ENCODE results near the gene ATP11C. TPM values are rescaled to one million over a fixed set of nuclear protein-coding genes. Genes with fewer than 3 reads are reported as not detected.
"Not testable (repeated sequence)": the region's sequence is repeated elsewhere in the genome, so short reads cannot be mapped to it uniquely, and the experiment has no call there.

Gene ATP11C
- total RNA-seq, 4 donors from 2014 or later = 23.5 to 41.8 (median 32.5) TPM

DNA sequence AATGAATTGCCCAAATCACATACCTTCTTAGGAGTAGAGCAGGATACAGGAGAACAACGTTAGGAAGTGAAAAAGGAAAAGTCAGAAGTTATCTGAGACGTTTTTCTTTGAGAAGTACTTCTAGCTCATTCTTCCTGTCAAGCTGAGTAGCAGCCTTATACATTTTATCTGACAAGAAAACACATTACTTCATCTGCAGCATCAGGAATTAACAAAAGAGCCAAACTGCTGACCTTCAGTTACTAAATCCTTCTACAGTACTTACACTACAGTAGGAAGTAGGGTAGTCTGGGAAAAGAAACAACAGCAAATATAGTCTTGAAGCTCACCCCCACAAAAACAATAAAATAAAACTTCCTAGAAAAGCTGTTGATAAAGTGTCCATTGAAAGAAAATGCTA, 57.0 kb downstream of the ATP11C start:
- DNase-seq (ENCODE audit: low spot score) (no peak), ATAC-seq (ENCODE audit: low FRiP score) (no peak)
- TF ChIP-seq, protein P1, sequence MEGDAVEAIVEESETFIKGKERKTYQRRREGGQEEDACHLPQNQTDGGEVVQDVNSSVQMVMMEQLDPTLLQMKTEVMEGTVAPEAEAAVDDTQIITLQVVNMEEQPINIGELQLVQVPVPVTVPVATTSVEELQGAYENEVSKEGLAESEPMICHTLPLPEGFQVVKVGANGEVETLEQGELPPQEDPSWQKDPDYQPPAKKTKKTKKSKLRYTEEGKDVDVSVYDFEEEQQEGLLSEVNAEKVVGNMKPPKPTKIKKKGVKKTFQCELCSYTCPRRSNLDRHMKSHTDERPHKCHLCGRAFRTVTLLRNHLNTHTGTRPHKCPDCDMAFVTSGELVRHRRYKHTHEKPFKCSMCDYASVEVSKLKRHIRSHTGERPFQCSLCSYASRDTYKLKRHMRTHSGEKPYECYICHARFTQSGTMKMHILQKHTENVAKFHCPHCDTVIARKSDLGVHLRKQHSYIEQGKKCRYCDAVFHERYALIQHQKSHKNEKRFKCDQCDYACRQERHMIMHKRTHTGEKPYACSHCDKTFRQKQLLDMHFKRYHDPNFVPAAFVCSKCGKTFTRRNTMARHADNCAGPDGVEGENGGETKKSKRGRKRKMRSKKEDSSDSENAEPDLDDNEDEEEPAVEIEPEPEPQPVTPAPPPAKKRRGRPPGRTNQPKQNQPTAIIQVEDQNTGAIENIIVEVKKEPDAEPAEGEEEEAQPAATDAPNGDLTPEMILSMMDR (IDR thresholded peaks at IDR 0.05) = no peak

DNA sequence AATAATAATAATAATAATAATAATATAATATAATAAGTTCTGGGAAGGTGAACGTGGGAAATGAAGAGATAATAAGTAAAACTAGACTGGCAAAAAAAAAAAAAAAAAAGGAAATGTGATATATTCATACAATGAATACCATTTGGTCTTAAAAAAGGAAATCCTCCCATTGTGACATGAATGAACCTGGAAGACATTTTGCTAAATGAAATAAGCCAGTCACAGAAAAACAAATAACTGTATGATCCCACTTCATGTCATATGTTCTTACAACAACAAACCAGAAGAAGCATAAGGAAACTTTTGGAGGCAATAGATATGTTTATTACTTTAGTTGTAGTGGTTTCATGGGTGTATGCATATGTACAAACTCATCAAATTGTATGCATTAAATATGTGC, 63.1 kb downstream of the ATP11C start:
- DNase-seq (ENCODE audit: low spot score) (no peak), ATAC-seq (ENCODE audit: low FRiP score) (no peak)
- TF ChIP-seq, protein P1 (IDR thresholded peaks at IDR 0.05) = no peak

DNA sequence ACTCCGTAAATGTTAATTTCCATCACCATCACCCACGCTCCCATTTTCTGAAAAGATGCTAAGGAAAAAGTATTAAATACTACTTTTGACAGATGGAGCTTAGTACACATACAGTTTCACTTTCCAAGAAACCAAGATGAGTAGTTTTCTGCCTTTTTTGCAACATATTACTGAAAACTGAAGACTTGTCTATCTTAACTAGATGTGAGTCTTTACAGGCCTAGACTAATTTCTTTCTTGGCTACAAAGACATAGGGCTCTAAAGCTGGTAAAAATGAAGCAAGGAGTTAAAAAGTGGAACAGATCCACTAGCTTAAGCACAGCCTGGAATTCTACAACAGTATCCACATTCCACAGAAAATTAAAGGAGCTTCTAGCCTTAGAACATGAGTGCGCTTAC, 68.2 kb downstream of the ATP11C start:
- DNase-seq (ENCODE audit: low spot score) = no peak
- no peak for ATAC-seq (ENCODE audit: low FRiP score)
- TF ChIP-seq, protein P1 (IDR thresholded peaks at IDR 0.05) = no peak

DNA sequence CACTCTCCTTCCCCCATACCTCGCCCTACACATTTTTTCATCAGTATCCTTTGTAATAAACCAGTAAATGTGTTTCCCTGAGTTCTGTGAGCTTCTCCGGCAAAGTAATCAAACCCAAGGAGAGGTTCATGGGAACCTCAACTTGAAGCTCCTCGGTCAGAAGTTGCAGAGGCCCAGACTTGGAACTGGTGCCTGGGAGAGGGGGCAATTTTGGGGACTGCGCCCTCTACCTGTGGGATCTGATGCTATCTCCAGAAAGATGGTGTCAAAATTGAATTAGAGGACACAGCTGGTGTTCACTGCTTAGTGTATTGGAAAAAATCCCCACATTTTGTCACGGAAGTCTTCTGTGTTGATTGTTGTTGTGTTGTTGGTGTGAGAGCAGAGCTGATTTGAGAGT, 70.6 kb downstream of the ATP11C start:
- ATAC-seq (ENCODE audit: low FRiP score) = no peak
- DNase-seq (ENCODE audit: low spot score) = no peak
- TF ChIP-seq, protein P1 (IDR thresholded peaks at IDR 0.05) = no peak

DNA sequence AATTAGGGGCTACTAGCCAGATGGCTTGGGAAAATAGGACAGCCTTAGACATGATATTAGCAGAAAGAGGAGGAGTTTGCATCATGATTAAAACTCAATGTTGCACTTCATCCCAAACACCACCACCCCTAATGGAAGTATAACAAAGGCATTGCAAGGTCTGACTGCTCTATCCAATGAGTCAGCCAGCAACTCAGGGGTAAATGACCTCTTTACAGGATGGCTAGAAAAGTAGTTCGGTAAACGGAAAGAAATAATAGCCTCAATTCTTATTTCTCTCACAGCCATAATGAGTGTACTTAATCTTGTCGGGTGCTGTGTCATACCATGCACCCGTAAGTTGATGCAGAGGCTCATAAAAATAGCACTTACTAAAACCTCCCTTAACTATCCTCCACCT, 76.0 kb downstream of the ATP11C start:
- ATAC-seq (ENCODE audit: low FRiP score); DNase-seq (ENCODE audit: low spot score): not testable (repeated sequence)

DNA sequence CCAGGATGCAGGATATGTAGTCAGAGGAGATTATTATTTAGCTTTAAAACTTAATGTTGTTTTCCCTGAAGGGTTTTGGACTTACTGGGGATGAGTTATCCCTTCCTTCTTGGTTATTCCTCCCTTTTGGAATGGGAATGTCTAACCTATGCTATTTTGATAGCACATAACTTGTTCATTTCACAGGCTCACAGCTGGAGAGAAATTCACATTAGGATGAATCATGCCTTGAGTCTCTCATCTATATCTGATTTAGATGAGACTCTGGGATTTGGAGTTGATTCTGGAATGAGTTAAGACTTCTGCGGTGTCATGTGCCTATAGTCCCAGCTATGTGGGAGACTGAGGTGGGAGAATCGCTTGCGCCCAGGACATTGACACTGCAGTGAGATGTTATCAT, 81.1 kb downstream of the ATP11C start:
- TF ChIP-seq, protein P1 (IDR thresholded peaks at IDR 0.05) = no peak
- no peak for ATAC-seq (ENCODE audit: low FRiP score)
- no peak for DNase-seq (ENCODE audit: low spot score)

DNA sequence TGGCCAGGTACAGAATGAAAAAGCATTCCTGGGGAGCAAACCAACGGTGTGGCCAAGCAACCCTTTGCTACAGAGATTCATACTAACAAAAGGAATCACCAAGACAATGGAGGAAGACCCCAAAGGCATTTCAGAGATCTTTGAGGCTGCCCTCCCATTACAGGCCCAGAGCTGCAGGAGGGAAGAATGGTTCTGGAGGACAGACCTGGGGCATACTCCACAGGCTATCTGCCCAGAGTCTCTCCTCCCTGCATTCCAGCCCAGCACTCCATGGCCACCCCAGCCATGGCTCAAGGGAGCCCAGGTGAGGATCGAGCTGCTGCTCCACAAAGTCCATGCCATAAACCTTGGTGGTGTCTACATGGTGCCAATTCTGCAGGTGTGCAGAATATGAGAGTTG, 81.9 kb downstream of the ATP11C start:
- TF ChIP-seq, protein P1 (IDR thresholded peaks at IDR 0.05) = no peak
- ATAC-seq (ENCODE audit: low FRiP score) = no peak
- DNase-seq (ENCODE audit: low spot score) = no peak

DNA sequence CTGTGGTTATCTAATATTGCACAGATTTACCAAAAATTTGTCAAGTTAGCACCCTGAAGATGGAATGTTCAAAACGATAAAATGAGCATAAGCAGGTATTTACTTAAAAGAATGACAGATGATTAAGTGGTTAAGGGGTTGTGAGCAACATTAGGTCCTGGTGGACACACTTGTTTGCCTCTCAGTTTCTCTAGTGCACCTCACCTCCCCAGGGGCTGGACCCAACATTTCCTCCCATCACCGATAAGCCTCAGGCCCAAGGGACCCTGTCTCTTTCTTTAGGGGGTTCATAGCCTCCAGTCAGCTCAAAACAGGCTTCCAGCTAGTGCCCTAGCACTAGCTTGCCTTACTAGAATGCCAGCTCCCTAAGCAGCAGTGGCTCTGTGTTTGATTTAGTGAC, 88.0 kb downstream of the ATP11C start:
- TF ChIP-seq, protein P1 (IDR thresholded peaks at IDR 0.05) = no peak
- ATAC-seq (ENCODE audit: low FRiP score) (no peak), DNase-seq (ENCODE audit: low spot score) (no peak)
